HEK293 (cell line): ENCODE measurements around the gene ADAMTSL4.
"Not testable (repeated sequence)": the region's sequence is repeated elsewhere in the genome, so short reads cannot be mapped to it uniquely, and the experiment has no call there.

Experiments
- YY1 ChIP-seq: fragments of 450-650 bp; formaldehyde crosslinking; IDR thresholded peaks from 2 replicates; pipeline ENCODE4 v1.5.1; 2018; ENCODE audit warnings: missing biosample characterization, missing genetic modification characterization
- ZBTB1 ChIP-seq: fragments of 450-650 bp; formaldehyde crosslinking; IDR thresholded peaks from 2 replicates; pipeline ENCODE4 v1.5.1; 2016; ENCODE audit warnings: missing biosample characterization, missing genetic modification characterization
- ZBTB20 ChIP-seq: fragments of 450-650 bp; formaldehyde crosslinking; IDR thresholded peaks from 2 replicates; pipeline ENCODE4 v1.5.1; 2016; ENCODE audit warnings: missing biosample characterization, missing genetic modification characterization
- ZNF146 ChIP-seq: fragments of 450-650 bp; formaldehyde crosslinking; IDR thresholded peaks from 2 replicates; pipeline ENCODE4 v1.5.1; 2016; ENCODE audit warnings: missing biosample characterization, missing genetic modification characterization
- ZNF16 ChIP-seq: fragments of 450-650 bp; formaldehyde crosslinking; IDR thresholded peaks from 2 replicates; pipeline ENCODE4 v1.5.1; 2016; ENCODE audit warnings: low read depth, missing biosample characterization, missing genetic modification characterization
- ZNF175 ChIP-seq: fragments of 450-650 bp; formaldehyde crosslinking; IDR thresholded peaks from 2 replicates; pipeline ENCODE4 v1.5.1; 2016; ENCODE audit warnings: missing biosample characterization, missing genetic modification characterization
- ZNF248 ChIP-seq: fragments of 450-650 bp; formaldehyde crosslinking; IDR thresholded peaks from 2 replicates; pipeline ENCODE4 v1.5.1; 2017; ENCODE audit warnings: missing biosample characterization, missing genetic modification characterization
- ZNF335 ChIP-seq: fragments of 450-650 bp; formaldehyde crosslinking; conservative IDR thresholded peaks from 2 replicates; pipeline ENCODE4 v1.5.1; 2016; ENCODE audit warnings: missing biosample characterization, missing genetic modification characterization
- ZNF792 ChIP-seq: fragments of 450-650 bp; formaldehyde crosslinking; IDR thresholded peaks from 2 replicates; pipeline ENCODE4 v1.5.1; 2016; ENCODE audit warnings: missing biosample characterization, missing genetic modification characterization
- ZNF830 ChIP-seq: fragments of 450-650 bp; IDR thresholded peaks from 2 replicates; pipeline ENCODE4 v1.5.0; 2018; ENCODE audit warnings: missing biosample characterization, missing genetic modification characterization, low read depth, mild to moderate bottlenecking, moderate library complexity
- TF ChIP-seq, protein P1 (sequence below): fragments of 450-650 bp; IDR thresholded peaks from 2 replicates; pipeline ENCODE4 v1.5.1; 2018; ENCODE audit warnings: missing biosample characterization, mild to moderate bottlenecking, missing genetic modification characterization
- TF ChIP-seq, protein P2 (sequence below): fragments of 450-650 bp; formaldehyde crosslinking; IDR thresholded peaks from 2 replicates; pipeline ENCODE4 v1.5.1; 2016; ENCODE audit warnings: missing biosample characterization, missing genetic modification characterization
- TF ChIP-seq, protein P3 (sequence below): fragments of 450-650 bp; formaldehyde crosslinking; IDR thresholded peaks from 2 replicates; pipeline ENCODE4 v1.5.1; 2016; ENCODE audit warnings: missing biosample characterization, missing genetic modification characterization
- TF ChIP-seq, protein P4 (sequence below): fragments of 450-650 bp; formaldehyde crosslinking; IDR thresholded peaks from 2 replicates; pipeline ENCODE4 v1.5.1; 2016; ENCODE audit warnings: missing biosample characterization, missing genetic modification characterization

DNA sequence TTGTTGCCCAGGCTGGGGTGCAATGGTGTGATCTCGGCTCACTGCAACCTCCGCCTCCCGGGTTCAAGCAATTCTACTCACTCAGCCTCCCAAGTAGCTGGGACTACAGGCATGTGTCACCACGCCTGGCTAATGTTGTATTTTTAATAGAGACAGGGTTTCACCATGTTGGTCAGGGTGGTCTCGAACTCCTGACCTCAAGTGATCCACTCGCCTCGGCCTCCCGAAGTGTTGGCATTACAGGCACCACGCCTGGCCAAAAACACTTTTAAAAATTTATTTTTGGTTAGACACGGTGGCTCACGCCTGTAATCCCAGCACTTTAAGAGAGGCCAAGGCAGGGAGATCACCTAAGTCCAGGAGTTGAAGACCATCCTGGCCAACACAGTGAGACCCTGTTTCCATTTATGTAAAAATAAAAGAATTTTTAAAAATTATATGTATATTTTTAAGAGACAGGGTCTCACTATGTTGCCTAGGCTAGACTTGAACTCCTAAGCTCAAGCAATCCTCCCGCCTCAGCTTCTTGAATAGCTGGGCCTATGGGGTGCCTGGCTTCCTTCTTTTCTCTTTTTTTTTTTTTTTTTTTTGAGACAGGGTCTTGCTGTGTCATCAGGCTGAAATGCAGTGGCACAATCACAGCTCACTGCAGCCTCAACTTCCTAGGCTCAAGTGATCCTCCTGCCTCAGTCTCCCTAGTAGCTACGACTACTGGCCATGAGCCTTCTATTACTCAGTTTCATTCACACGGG is 16.2 kb downstream of the ADAMTSL4 start:
- TF ChIP-seq, protein P1, sequence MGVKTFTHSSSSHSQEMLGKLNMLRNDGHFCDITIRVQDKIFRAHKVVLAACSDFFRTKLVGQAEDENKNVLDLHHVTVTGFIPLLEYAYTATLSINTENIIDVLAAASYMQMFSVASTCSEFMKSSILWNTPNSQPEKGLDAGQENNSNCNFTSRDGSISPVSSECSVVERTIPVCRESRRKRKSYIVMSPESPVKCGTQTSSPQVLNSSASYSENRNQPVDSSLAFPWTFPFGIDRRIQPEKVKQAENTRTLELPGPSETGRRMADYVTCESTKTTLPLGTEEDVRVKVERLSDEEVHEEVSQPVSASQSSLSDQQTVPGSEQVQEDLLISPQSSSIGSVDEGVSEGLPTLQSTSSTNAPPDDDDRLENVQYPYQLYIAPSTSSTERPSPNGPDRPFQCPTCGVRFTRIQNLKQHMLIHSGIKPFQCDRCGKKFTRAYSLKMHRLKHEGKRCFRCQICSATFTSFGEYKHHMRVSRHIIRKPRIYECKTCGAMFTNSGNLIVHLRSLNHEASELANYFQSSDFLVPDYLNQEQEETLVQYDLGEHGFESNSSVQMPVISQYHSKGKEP, result not testable (repeated sequence)
- not testable (repeated sequence) for TF ChIP-seq ZNF792 (tag by site-specific recombination); YY1 (tag by site-specific recombination); ZNF16 (tag by site-specific recombination); ZNF248 (tag by site-specific recombination); ZNF146 (tag by site-specific recombination); ZNF830; ZBTB1; ZNF335 (tag by site-specific recombination); ZNF175 (tag by site-specific recombination); ZBTB20 (tag by site-specific recombination)
- TF ChIP-seq, protein P2, sequence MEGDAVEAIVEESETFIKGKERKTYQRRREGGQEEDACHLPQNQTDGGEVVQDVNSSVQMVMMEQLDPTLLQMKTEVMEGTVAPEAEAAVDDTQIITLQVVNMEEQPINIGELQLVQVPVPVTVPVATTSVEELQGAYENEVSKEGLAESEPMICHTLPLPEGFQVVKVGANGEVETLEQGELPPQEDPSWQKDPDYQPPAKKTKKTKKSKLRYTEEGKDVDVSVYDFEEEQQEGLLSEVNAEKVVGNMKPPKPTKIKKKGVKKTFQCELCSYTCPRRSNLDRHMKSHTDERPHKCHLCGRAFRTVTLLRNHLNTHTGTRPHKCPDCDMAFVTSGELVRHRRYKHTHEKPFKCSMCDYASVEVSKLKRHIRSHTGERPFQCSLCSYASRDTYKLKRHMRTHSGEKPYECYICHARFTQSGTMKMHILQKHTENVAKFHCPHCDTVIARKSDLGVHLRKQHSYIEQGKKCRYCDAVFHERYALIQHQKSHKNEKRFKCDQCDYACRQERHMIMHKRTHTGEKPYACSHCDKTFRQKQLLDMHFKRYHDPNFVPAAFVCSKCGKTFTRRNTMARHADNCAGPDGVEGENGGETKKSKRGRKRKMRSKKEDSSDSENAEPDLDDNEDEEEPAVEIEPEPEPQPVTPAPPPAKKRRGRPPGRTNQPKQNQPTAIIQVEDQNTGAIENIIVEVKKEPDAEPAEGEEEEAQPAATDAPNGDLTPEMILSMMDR (tag by site-specific recombination), result not testable (repeated sequence)
- TF ChIP-seq, protein P3, sequence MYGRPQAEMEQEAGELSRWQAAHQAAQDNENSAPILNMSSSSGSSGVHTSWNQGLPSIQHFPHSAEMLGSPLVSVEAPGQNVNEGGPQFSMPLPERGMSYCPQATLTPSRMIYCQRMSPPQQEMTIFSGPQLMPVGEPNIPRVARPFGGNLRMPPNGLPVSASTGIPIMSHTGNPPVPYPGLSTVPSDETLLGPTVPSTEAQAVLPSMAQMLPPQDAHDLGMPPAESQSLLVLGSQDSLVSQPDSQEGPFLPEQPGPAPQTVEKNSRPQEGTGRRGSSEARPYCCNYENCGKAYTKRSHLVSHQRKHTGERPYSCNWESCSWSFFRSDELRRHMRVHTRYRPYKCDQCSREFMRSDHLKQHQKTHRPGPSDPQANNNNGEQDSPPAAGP (tag by site-specific recombination), result not testable (repeated sequence)
- TF ChIP-seq, protein P4, sequence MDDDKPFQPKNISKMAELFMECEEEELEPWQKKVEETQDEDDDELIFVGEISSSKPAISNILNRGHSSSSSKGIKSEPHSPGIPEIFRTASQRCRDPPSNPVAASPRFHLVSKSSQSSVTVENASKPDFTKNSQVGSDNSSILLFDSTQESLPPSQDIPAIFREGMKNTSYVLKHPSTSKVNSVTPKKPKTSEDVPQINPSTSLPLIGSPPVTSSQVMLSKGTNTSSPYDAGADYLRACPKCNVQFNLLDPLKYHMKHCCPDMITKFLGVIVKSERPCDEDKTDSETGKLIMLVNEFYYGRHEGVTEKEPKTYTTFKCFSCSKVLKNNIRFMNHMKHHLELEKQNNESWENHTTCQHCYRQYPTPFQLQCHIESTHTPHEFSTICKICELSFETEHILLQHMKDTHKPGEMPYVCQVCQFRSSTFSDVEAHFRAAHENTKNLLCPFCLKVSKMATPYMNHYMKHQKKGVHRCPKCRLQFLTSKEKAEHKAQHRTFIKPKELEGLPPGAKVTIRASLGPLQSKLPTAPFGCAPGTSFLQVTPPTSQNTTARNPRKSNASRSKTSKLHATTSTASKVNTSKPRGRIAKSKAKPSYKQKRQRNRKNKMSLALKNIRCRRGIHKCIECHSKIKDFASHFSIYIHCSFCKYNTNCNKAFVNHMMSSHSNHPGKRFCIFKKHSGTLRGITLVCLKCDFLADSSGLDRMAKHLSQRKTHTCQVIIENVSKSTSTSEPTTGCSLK (tag by site-specific recombination), result not testable (repeated sequence)
